ENCODE measurements around the gene SLC16A7.
A peak's percentile ranks its signal among the peaks of the same experiment; 100 is the strongest.

The SLC16A7 gene

DNA sequence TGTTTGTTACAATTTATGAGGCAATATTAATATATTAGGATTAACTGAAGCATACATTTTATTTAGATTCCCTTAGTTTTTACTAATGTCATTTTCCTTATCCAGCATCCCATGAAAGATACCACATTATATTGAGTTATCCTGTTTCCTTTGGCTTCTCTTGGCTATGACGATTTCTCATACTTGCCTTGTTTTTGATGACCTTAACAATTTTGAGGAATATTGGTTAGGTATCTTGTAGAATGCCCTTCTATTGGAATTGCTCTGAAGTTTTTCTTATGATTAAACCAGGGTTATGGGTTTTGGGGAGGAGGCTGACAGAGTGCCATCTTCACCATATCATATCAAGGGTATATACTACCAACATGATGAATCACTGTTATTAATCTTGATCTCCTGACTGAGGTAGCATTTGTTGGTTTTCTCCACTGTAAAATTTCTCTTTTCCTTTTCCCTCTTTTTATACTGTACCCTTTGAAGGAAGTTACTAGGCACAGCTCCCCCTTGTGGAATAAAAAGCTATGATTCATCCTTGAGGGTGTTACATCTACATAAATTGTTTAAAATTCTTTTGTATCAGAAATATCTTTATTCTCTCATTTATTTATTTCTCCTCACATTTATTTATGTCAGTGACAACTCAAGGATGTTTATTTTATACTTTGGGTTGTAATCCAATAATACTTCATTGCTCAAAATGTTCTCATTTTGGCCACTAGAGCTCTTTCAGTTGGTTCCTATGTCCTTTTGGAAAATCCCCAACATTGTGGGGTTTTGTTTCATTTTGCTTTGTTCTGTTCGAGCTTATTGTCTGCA is 239.0 kb downstream of the SLC16A7 start:
- peak in 1 of 3 donors; percentile 5 for DNase-seq (ENCODE audit: low read depth in 2 of 3, low spot score in 1 of 3)

All from stimulated activated CD4-positive, alpha-beta T cell treated with anti-CD3 and anti-CD28 coated beads, Interleukin-12 subunit alpha, Interleukin-12 subunit beta, amount 100 ng/mL, for 48 hours (primary cell).